Fibroblast of pulmonary artery (primary cell): Measurements from ENCODE around the gene BMP7.

ENCODE experiments used
- DNase-seq: peaks from one replicate; pipeline ENCODE4 v3.0.0-alpha.2; 2010; ENCODE audit warnings: low read depth
- H3K4me3 ChIP-seq: replicated peaks from 2 replicates; pipeline ENCODE4 v1.5.1; 2011; ENCODE audit warnings: low read depth, mild to moderate bottlenecking, control low read depth, low read length, moderate library complexity
- CTCF ChIP-seq: IDR thresholded peaks from 2 replicates; pipeline ENCODE4 v1.5.1; 2011; ENCODE audit warnings: mild to moderate bottlenecking, control low read depth, low read length, inconsistent platforms; ENCODE audit errors: missing control alignments

Gene BMP7

GRCh38 chr20:57199656-57200405, 66.6 kb downstream of the BMP7 start:
- no peak for TF ChIP-seq CTCF
- H3K4me3 ChIP-seq: no peak overlapping the region
- no peak for DNase-seq

- no peak for DNase-seq
Observed at GRCh38 chr20:57198132-57199072, 68.0 kb downstream of the BMP7 start.

GRCh38 chr20:57197352-57198131, 68.9 kb downstream of the BMP7 start:
- DNase-seq: no peak
- H3K4me3 ChIP-seq: no peak overlapping the region
- no peak for TF ChIP-seq CTCF

More at GRCh38 chr20:57198132-57199072, 68.0 kb downstream of the BMP7 start:
- H3K4me3 ChIP-seq: no peak overlapping the region
- TF ChIP-seq CTCF: no peak

DNA sequence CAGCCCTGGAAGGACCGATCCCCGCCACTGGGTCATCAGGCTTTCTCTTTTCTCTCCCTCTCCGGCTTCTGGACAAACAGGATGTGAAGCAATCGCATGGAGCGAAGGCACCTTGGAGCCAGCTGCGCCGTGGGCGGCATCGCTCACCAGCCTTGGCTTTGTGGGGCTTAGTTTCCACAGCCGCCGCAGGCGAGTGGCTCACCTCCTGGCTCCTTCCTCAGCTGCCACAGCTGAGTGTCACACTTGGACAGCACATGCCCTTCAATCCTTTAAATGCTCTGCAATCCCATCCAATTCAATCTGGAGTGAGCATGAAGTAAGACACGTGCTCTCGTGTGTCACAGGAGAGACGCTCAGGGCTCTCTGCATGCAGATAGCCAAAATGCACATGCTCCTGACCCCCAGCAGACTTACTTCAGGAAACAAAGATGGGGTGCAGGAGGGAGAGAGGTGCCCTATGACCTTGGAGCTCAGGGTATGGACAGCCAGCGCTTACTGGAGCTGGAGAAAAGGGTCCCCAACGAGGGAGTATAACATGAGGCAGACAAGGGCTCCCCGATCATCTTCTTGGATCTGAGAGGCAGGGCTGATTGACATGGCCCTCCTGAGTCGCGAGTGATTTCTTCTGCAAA, 70.9 kb downstream of the BMP7 start:
- H3K4me3 ChIP-seq: no peak overlapping the region
- DNase-seq: no peak
- TF ChIP-seq CTCF: no peak

DNA sequence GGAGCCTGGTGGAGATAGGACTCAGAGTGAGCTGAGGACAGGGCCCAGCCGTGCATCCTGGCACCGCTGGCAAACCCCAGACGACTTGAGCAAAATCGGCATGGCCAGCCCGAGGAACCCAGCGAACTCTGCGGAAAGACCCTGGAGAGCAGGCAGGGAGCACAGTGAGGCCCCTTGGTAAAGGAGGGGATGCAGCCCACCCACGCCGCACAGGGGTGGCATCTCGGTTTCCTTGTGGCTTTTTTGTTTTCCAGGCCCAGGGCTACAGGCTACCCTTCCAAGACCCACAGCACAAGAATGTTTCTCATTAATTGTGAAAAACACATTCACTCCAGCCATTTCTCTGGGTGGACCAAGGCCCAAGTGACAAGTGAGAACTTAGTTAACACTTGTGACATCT, 71.4 kb downstream of the BMP7 start:
- no peak for DNase-seq
- TF ChIP-seq CTCF: no peak
- no peak overlapping the region for H3K4me3 ChIP-seq

- DNase-seq: no peak
- TF ChIP-seq CTCF: no peak
- H3K4me3 ChIP-seq: no peak overlapping the region
Observed at GRCh38 chr20:57194154-57194553, 72.3 kb downstream of the BMP7 start.
